K562 (cell line): ENCODE measurements around the gene SNTG2. TPM values are rescaled to one million over a fixed set of nuclear protein-coding genes. Genes with fewer than 3 reads are reported as not detected.

Experiments used
- ATAC-seq: fragments of 200-7000 bp; cut with Tn5 transposase; 3 replicates; pipeline ENCODE4 v1.9.1; 2020; ENCODE audit warnings: moderate library complexity
- BruUV-seq: library from RNA; stranded (reverse); fragments of 400-500 nt; replicated peaks from 2 replicates; lab custom pipeline; 2021; lab: Mats Ljungman, UMichigan
- CTCF ChIA-PET: fragments of 300-600 bp; formaldehyde crosslinking; extraction: SDS; loops from one replicate; lab custom pipeline; 2021; ENCODE audit warnings: low intra/inter-chr PET ratio; lab: Yijun Ruan, JAX
- POLR2A ChIA-PET: fragments of 300-600, 350-650 bp; sonication (Branson Sonifier 250); formaldehyde crosslinking; extraction: SDS; loops from one replicate; lab custom pipeline; 2021; ENCODE audit warnings: antibody characterized with exemption, inconsistent platforms; lab: Yijun Ruan, JAX
- DNase-seq, 4 experiments: peaks; one replicate each; pipeline versions ENCODE4 v3.0.0 to v3.0.0-alpha.2; 2011 to 2018; ENCODE audit warnings: low spot score in 3 of 4, mixed read lengths in 3 of 4; ENCODE audit errors: extremely low read depth in 1 of 4
- FAIRE-seq: peaks from 2 replicates; lab custom pipeline; 2011; peaks lifted over from hg19 to GRCh38; lab: Jason Lieb, UNC
- H2AFZ ChIP-seq: 2 replicates; pipeline ENCODE4 v1.6.0; 2011; ENCODE audit warnings: low read depth, low read length, control low read depth, inconsistent platforms
- H3K27ac ChIP-seq: fragments of 200-600 bp; 3 replicates; pipeline ENCODE4 v1.8.0; 2011; ENCODE audit warnings: low read depth, mild to moderate bottlenecking, control low read depth, inconsistent platforms, low read length, moderate library complexity, mixed read lengths; ENCODE audit errors: extremely low read depth
- H3K27me3 ChIP-seq, 2 experiments: fragments of 300-600 bp in 1 of 2; 2 replicates in 1 of 2; 3 replicates in 1 of 2; pipeline versions ENCODE4 v1.6.0 to v1.8.0; 2011; ENCODE audit warnings: inconsistent platforms in 2 of 2, low read length in 2 of 2, mild to moderate bottlenecking in 1 of 2, mixed read lengths in 1 of 2, moderate library complexity in 1 of 2; ENCODE audit not compliant: control insufficient read depth in 2 of 2, insufficient read depth in 2 of 2
- H3K36me3 ChIP-seq: fragments of 300-600 bp; 3 replicates; pipeline ENCODE4 v1.8.0; 2011; ENCODE audit warnings: mild to moderate bottlenecking, low read length, inconsistent platforms; ENCODE audit not compliant: control insufficient read depth, insufficient read depth
- H3K4me1 ChIP-seq, 2 experiments: fragments of 200-600 bp in 1 of 2; replicated peaks in 1 of 2; 2 replicates in 1 of 2; 3 replicates in 1 of 2; pipeline versions ENCODE4 v1.5.1 to v1.8.0; 2011; ENCODE audit warnings: inconsistent platforms in 2 of 2, low read length in 2 of 2, mild to moderate bottlenecking in 1 of 2, mixed read lengths in 1 of 2, moderate library complexity in 1 of 2; ENCODE audit not compliant: control insufficient read depth in 2 of 2, insufficient read depth in 2 of 2
- H3K4me2 ChIP-seq: 2 replicates; pipeline ENCODE4 v1.6.1; 2011; ENCODE audit warnings: low read length, control low read depth, inconsistent platforms, mixed read lengths; ENCODE audit not compliant: insufficient read depth
- H3K4me3 ChIP-seq: fragments of 200-600 bp; sonication (generic), shearing (Covaris generic); 2 replicates; pipeline ENCODE4 v1.5.1; 2016; ENCODE audit warnings: control low read depth, inconsistent platforms
- H3K79me2 ChIP-seq: fragments of 200-600 bp; 3 replicates; pipeline ENCODE4 v1.8.0; 2011; ENCODE audit warnings: low read length, inconsistent platforms; ENCODE audit not compliant: control insufficient read depth, insufficient read depth
- H3K9ac ChIP-seq, 2 experiments: 2 replicates each; pipeline versions ENCODE4 v1.6.0 to v1.6.1; 2011; ENCODE audit warnings: low read depth in 2 of 2, low read length in 2 of 2, control low read depth in 1 of 2, inconsistent platforms in 1 of 2, mild to moderate bottlenecking in 1 of 2, mixed read lengths in 1 of 2; ENCODE audit not compliant: insufficient read depth in 1 of 2
- H3K9me1 ChIP-seq: one replicate; pipeline ENCODE4 v1.6.0; 2011; ENCODE audit warnings: inconsistent platforms, mild to moderate bottlenecking, low read length, moderate library complexity; ENCODE audit not compliant: control insufficient read depth, insufficient read depth
- H3K9me3 ChIP-seq: replicated peaks from 2 replicates; pipeline ENCODE4 v1.5.1; 2011; ENCODE audit warnings: low read depth, low read length, inconsistent platforms; ENCODE audit not compliant: control insufficient read depth, insufficient read depth
- H4K20me1 ChIP-seq: replicated peaks from 2 replicates; pipeline ENCODE4 v1.6.1; 2011; ENCODE audit warnings: low read length, inconsistent platforms, mixed read lengths; ENCODE audit not compliant: control insufficient read depth, insufficient read depth
- DDX20 ChIP-seq: fragments of 450-650 bp; IDR thresholded peaks from 2 replicates; pipeline ENCODE4 v1.6.1; 2016; ENCODE audit warnings: missing genetic modification characterization, low read depth, mild to moderate bottlenecking, missing compliant biosample characterization, moderate library complexity
- GTF2F1 ChIP-seq: IDR thresholded peaks from 2 replicates; pipeline ENCODE4 v1.6.1; 2011; ENCODE audit warnings: low read depth, low read length, improper control_type of control experiment
- HIVEP1 ChIP-seq: fragments of 250-450 bp; sonication (Bioruptor Pico); IDR thresholded peaks from 2 replicates; pipeline ENCODE4 v1.4.0; 2020; ENCODE audit warnings: mild to moderate bottlenecking
- MAFF ChIP-seq: IDR thresholded peaks from 2 replicates; pipeline ENCODE4 v1.6.1; 2012; ENCODE audit warnings: low read length, improper control_type of control experiment
- MAFG ChIP-seq: fragments of 450-650 bp; conservative IDR thresholded peaks from 2 replicates; pipeline ENCODE4 v1.6.1; 2016; ENCODE audit warnings: missing genetic modification characterization, missing compliant biosample characterization
- MAFK ChIP-seq: IDR thresholded peaks from 2 replicates; pipeline ENCODE4 v1.6.1; 2011; ENCODE audit warnings: low read length, improper control_type of control experiment
- PHF21A ChIP-seq: fragments of 450-650 bp; IDR thresholded peaks from 2 replicates; pipeline ENCODE4 v1.6.1; 2017; ENCODE audit warnings: low read depth, borderline replicate concordance
- POLR2G ChIP-seq: fragments of 200-400 bp; formaldehyde crosslinking; IDR thresholded peaks from 2 replicates; pipeline ENCODE4 v1.6.1; 2017; ENCODE audit warnings: low read depth, mild to moderate bottlenecking, antibody characterized with exemption, low read length, moderate library complexity
- RFX1 ChIP-seq: fragments of 450-650 bp; IDR thresholded peaks from 2 replicates; pipeline ENCODE4 v1.6.1; 2016; ENCODE audit warnings: mild to moderate bottlenecking, moderate library complexity
- TCFL5 ChIP-seq: fragments of 250-450 bp; sonication (Bioruptor Pico); conservative IDR thresholded peaks from 2 replicates; pipeline ENCODE4 v1.6.1; 2021; ENCODE audit warnings: mild to moderate bottlenecking, moderate library complexity, matching md5 sums
- ZBTB17 ChIP-seq: fragments of 450-650 bp; formaldehyde crosslinking; IDR thresholded peaks from 2 replicates; pipeline ENCODE4 v1.4.0; 2020; ENCODE audit warnings: mild to moderate bottlenecking
- ZBTB2 ChIP-seq: fragments of 450-650 bp; IDR thresholded peaks from 2 replicates; pipeline ENCODE4 v1.6.1; 2016; ENCODE audit warnings: antibody characterized with exemption
- ZNF232 ChIP-seq: sonication (generic); formaldehyde crosslinking; IDR thresholded peaks from 2 replicates; pipeline ENCODE4 v1.8.0; 2022; ENCODE audit warnings: mild to moderate bottlenecking, missing genetic modification reagents
- ZNF282 ChIP-seq: sonication (generic); formaldehyde crosslinking; IDR thresholded peaks from 2 replicates; pipeline ENCODE4 v1.8.1; 2023; ENCODE audit warnings: missing genetic modification reagents
- ZNF316 ChIP-seq: fragments of 450-650 bp; IDR thresholded peaks from 2 replicates; pipeline ENCODE4 v1.6.1; 2016
- ZNF449 ChIP-seq: fragments of 250-450 bp; sonication (Bioruptor Pico); IDR thresholded peaks from 2 replicates; pipeline ENCODE4 v1.8.0; 2022; ENCODE audit warnings: moderate library complexity, mild to moderate bottlenecking, inconsistent platforms
- WGBS: fragments of 100-300 bp; shearing (Covaris generic); methylation state at CpG from one replicate; pipeline ENCODE4 v1.1.6; 2016; ENCODE audit warnings: low coverage, mixed read lengths; ENCODE audit not compliant: insufficient coverage; ENCODE audit errors: missing lambda C conversion rate; 5-methylcytosine and 5-hydroxymethylcytosine counted together
- in situ Hi-C: fragments of 300-500 bp; cut with MboI; formaldehyde crosslinking; loops from 4 replicates; pipeline ENCODE4 v1.15.0; 2018; ENCODE audit warnings: inconsistent platforms, mixed read lengths
- intact Hi-C: fragments of 100-400 bp; cut with micrococcal nuclease; formaldehyde crosslinking; loops from 2 replicates; pipeline ENCODE4 v1.14.2; 2022
- polyA plus RNA-seq, 8 experiments: library from polyadenylated mRNA; depleted of rRNA in 4 of 8; stranded (reverse) in 5 of 8; unstranded in 3 of 8; fragments of >200 nt; fragmentation: Nextera tagmentation in 2 of 8; fragmentation: Illumina TruSeq in 1 of 8; extraction: Ambion mirVana in 2 of 8; extraction: Trizol in 1 of 8; gene quantifications; 2 replicates each; pipeline versions ENCODE4 v1.2.1 to v1.2.3, GENCODE V29; 2011 to 2014; ENCODE audit warnings: inconsistent platforms in 1 of 8, missing spikeins in 1 of 8
- total RNA-seq, 7 experiments: library from RNA; depleted of rRNA in 6 of 7; stranded (reverse); fragments of >200 nt in 6 of 7; fragmentation: Illumina TruSeq in 2 of 7; extraction: Trizol in 2 of 7; gene quantifications; 2 replicates each; pipeline versions ENCODE4 v1.2.1 to v1.2.3, GENCODE V29; 2011 to 2021; ENCODE audit warnings: low replicate concordance in 1 of 7

Gene SNTG2
- total and polyA plus RNA-seq, 9 of the 15 experiments (the other 6 are each of a cell fraction or from before 2014, with no cell fraction given): not detected

- TF ChIP-seq ZNF449 (CRISPR knock-in tag): no peak
Measured at GRCh38 chr2:1088192-1088860, 137.7 kb downstream of the SNTG2 start (continued).

GRCh38 chr2:1088940-1089339, 138.3 kb downstream of the SNTG2 start:
- no peak overlapping the region for H3K27ac ChIP-seq

More at GRCh38 chr2:1088940-1089339, 138.3 kb downstream of the SNTG2 start:
- POLR2A ChIA-PET: interaction anchor here (1.4 kb wide), 1 partner anchor 11 kb away, joined by 4 read pairs; no protein-coding TSS in a partner anchor
- 0% methylated on average over 4 of the region's 4 CpGs for WGBS
- BruUV-seq: no TSS peak
- Histone ChIP-seq H3K4me1 (no peaks in the 10 kb centered on the region), H3K36me3 (no peaks in the 10 kb centered on the region), H3K9me1 (no peaks in the 10 kb centered on the region), H3K27me3 (peaks cover 0 to 21% of the 10 kb centered on the region in 2 experiments; a peak in 3 of 5 replicates), H4K20me1 (no peaks in the 10 kb centered on the region), H3K79me2 (no peaks in the 10 kb centered on the region), H3K4me3 (no peak overlapping the region), H3K9ac (no peak overlapping the region), H2AFZ (no peak overlapping the region), H3K9me3 (no peaks in the 10 kb centered on the region), H3K4me2 (no peak overlapping the region)
- DNase-seq (no peak), ATAC-seq (no peak), FAIRE-seq (no peak)
- TF ChIP-seq DDX20: no peak
- no peak for TF ChIP-seq RFX1
- TF ChIP-seq MAFG (tag): peak; percentile 27; the same call in 1 of the 2 replicates
- TF ChIP-seq MAFF: peak; percentile 67
- no peak for TF ChIP-seq ZNF282 (CRISPR knock-in tag)
- TF ChIP-seq TCFL5 (CRISPR knock-in tag): no peak
- no peak for TF ChIP-seq PHF21A
- no peak for TF ChIP-seq HIVEP1 (CRISPR knock-in tag)
- TF ChIP-seq ZNF316: peak; percentile 55
- no peak for TF ChIP-seq POLR2G
- TF ChIP-seq MAFK: peak; percentile 71
- TF ChIP-seq ZBTB2: no peak
- TF ChIP-seq ZBTB17 (CRISPR knock-in tag): no peak
- TF ChIP-seq GTF2F1: no peak
- TF ChIP-seq ZNF232 (CRISPR knock-in tag): no peak
- intact Hi-C loops: no loop called here
- CTCF ChIA-PET: no interaction called here
- in situ Hi-C loops: no loop called here
